ENCODE results near the gene LRRC1. TPM values are rescaled to one million over a fixed set of nuclear protein-coding genes. Genes with fewer than 3 reads are reported as not detected.

LRRC1 gene
- total RNA-seq, 1 experiment from 2014 or later, result 10.3 TPM

DNA sequence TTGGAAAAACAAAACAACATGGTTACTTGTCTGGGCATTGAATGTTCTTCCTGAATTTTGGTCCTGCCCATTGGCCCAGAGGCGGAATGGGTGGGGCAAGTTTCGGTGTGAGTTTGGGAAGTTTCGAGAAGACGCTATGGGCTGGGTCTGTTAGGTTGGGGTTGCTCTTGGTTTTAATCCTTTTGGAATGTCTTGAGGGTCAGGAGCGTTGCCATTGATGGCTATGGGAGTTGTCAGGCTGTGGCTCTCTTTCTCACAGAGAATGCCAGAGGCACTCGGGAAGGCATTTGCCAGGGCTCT is 135.0 kb downstream of the LRRC1 start:
- Histone ChIP-seq H3K18ac (ENCODE audit: insufficient read length, low read depth, low read length) (no peak overlapping the region), H3K79me2 (ENCODE audit: insufficient read depth, low read length) (no peaks in the 10 kb centered on the region), H3K9me3 (ENCODE audit: control insufficient read depth, low read depth, low read length) (no peaks in the 10 kb centered on the region), H4K5ac (ENCODE audit: insufficient read length, low read depth, low read length) (no peak overlapping the region), H3K4me1 (ENCODE audit: insufficient read depth, low read length) (no peaks in the 10 kb centered on the region), H2BK5ac (ENCODE audit: insufficient read length, low read length) (no peak overlapping the region), H2AFZ (ENCODE audit: low read length) (no peak overlapping the region), H2BK120ac (ENCODE audit: low read depth, low read length, poor library complexity, severe bottlenecking) (no peak overlapping the region), H3K27ac (ENCODE audit: insufficient read length, low read depth, low read length) (no peak overlapping the region), H2BK20ac (ENCODE audit: low read depth, low read length, poor library complexity, severe bottlenecking) (no peak overlapping the region), H3K23ac (ENCODE audit: insufficient read length, low read depth, low read length) (no peak overlapping the region), H3K27me3 (ENCODE audit: insufficient read depth, low read length) (no peaks in the 10 kb centered on the region), H3K23me2 (ENCODE audit: insufficient read length, low read depth, low read length, poor library complexity, severe bottlenecking) (no peaks in the 10 kb centered on the region), H3K14ac (ENCODE audit: insufficient read depth, low read length) (no peak overlapping the region), H2AK5ac (ENCODE audit: insufficient read length, low read length) (no peak overlapping the region), H2BK15ac (ENCODE audit: low read depth, low read length) (no peak overlapping the region), H3T11ph (ENCODE audit: low read length) (no peak overlapping the region), H3K79me1 (ENCODE audit: insufficient read depth, low read depth, low read length, poor library complexity, severe bottlenecking) (no peaks in the 10 kb centered on the region), H3K56ac (ENCODE audit: insufficient read length, low read depth, low read length) (no peak overlapping the region), H2BK12ac (ENCODE audit: insufficient read length, low read depth, low read length) (no peak overlapping the region), H3K9ac (ENCODE audit: extremely low read depth, insufficient read length, low read length) (no peak overlapping the region), H4K91ac (ENCODE audit: insufficient read length, low read depth, low read length) (no peak overlapping the region), H3K4ac (ENCODE audit: low read depth, low read length) (no peak overlapping the region), H4K8ac (replicated peaks; ENCODE audit: insufficient read length, low read depth, low read length) (no peak overlapping the region), H4K20me1 (ENCODE audit: control insufficient read depth, insufficient read depth, insufficient read length) (no peaks in the 10 kb centered on the region), H3K4me2 (ENCODE audit: insufficient read depth, insufficient read length, low read length) (no peak overlapping the region)
- WGBS (ENCODE audit: extremely low coverage, insufficient read length, low lambda C conversion rate), result no CpG with 5 or more reads among the region's 6 CpGs
- Mint-ChIP-seq H3K4me3 (no peak overlapping the region), H3K27ac (no peak overlapping the region), H3K9me3 (peaks cover 5 to 8% of the 10 kb centered on the region in 2 experiments; a peak in 4 of 5 replicates), H3K4me1 (peaks cover under 1 to 5% of the 10 kb centered on the region in 2 experiments; a peak in 2 of 4 replicates), H3K36me3 (ENCODE audit: insufficient read depth in 1 of 3, low read depth in 3 of 3) (peaks cover 3 to 19% (median 12%) of the 10 kb centered on the region in 3 experiments), H3K27me3 (ENCODE audit: low read depth) (peaks cover 2% of the 10 kb centered on the region; the same call in 1 of the 2 replicates)
- DNase-seq, result no peak
- TF ChIP-seq, protein P1, sequence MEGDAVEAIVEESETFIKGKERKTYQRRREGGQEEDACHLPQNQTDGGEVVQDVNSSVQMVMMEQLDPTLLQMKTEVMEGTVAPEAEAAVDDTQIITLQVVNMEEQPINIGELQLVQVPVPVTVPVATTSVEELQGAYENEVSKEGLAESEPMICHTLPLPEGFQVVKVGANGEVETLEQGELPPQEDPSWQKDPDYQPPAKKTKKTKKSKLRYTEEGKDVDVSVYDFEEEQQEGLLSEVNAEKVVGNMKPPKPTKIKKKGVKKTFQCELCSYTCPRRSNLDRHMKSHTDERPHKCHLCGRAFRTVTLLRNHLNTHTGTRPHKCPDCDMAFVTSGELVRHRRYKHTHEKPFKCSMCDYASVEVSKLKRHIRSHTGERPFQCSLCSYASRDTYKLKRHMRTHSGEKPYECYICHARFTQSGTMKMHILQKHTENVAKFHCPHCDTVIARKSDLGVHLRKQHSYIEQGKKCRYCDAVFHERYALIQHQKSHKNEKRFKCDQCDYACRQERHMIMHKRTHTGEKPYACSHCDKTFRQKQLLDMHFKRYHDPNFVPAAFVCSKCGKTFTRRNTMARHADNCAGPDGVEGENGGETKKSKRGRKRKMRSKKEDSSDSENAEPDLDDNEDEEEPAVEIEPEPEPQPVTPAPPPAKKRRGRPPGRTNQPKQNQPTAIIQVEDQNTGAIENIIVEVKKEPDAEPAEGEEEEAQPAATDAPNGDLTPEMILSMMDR (conservative IDR thresholded peaks at IDR 0.05), result no peak

Data from H9 (cell line).